Epithelial cell of prostate (primary cell): Measurements from ENCODE around the gene RIC8A.
"Not testable (repeated sequence)": the region's sequence is repeated elsewhere in the genome, so short reads cannot be mapped to it uniquely, and the experiment has no call there.

Source experiments
- DNase-seq: peaks from one replicate; pipeline ENCODE4 v3.0.0-alpha.2; 2011; ENCODE audit warnings: low read depth, low spot score
- H3K27ac ChIP-seq: fragments of 450-650 bp; 2 replicates; pipeline ENCODE4 v1.5.1; 2017; ENCODE audit warnings: mild to moderate bottlenecking

Gene RIC8A

GRCh38 chr11:236774-237767, 29.6 kb downstream of the RIC8A start, which contains the start of gene PSMD13:
TSS of gene PSMD13 (plus strand) at chr11:236976. CDS start at chr11:237050, 74 bp downstream.
- H3K27ac ChIP-seq = peak within 1 kb of the TSS; percentile 93
- DNase-seq = no peak

GRCh38 chr11:238346-238745, 30.8 kb downstream of the RIC8A start:
- not testable (repeated sequence) for H3K27ac ChIP-seq, DNase-seq

- no peak overlapping the region for H3K27ac ChIP-seq
- DNase-seq = no peak
These were observed 32.8 kb downstream of the RIC8A start for GRCh38 chr11:240315-240714.

GRCh38 chr11:241634-242033, 34.1 kb downstream of the RIC8A start:
- DNase-seq = no peak
- no peak overlapping the region for H3K27ac ChIP-seq

GRCh38 chr11:244376-244775, 36.9 kb downstream of the RIC8A start:
- DNase-seq = no peak
- H3K27ac ChIP-seq = no peak overlapping the region

GRCh38 chr11:249062-249461, 41.6 kb downstream of the RIC8A start:
- no peak for DNase-seq
- H3K27ac ChIP-seq = no peak overlapping the region

GRCh38 chr11:250274-250673, 42.8 kb downstream of the RIC8A start:
- no peak overlapping the region for H3K27ac ChIP-seq
- no peak for DNase-seq

GRCh38 chr11:250740-251299, 43.3 kb downstream of the RIC8A start:
- H3K27ac ChIP-seq = no peak overlapping the region
- no peak for DNase-seq

- no peak for DNase-seq
- no peak overlapping the region for H3K27ac ChIP-seq
These were observed 44.0 kb downstream of the RIC8A start for GRCh38 chr11:251550-251949.

GRCh38 chr11:252666-253065, 45.2 kb downstream of the RIC8A start:
- DNase-seq = no peak
- H3K27ac ChIP-seq = no peak overlapping the region

- no peak overlapping the region for H3K27ac ChIP-seq
- DNase-seq = no peak
These were observed 45.8 kb downstream of the RIC8A start for GRCh38 chr11:253160-253885.

GRCh38 chr11:253886-254270, 46.4 kb downstream of the RIC8A start:
- DNase-seq = no peak
- no peak overlapping the region for H3K27ac ChIP-seq

GRCh38 chr11:255176-255575, 47.7 kb downstream of the RIC8A start:
- DNase-seq = no peak
- no peak overlapping the region for H3K27ac ChIP-seq

GRCh38 chr11:255816-256215, 48.3 kb downstream of the RIC8A start:
- DNase-seq = no peak
- H3K27ac ChIP-seq = no peak overlapping the region

- no peak for DNase-seq
- no peak overlapping the region for H3K27ac ChIP-seq
These were observed 49.6 kb downstream of the RIC8A start for GRCh38 chr11:256952-257737.

- DNase-seq = no peak
- no peak overlapping the region for H3K27ac ChIP-seq
These were observed 50.4 kb downstream of the RIC8A start for GRCh38 chr11:257766-258493.

GRCh38 chr11:259413-259812, 51.9 kb downstream of the RIC8A start:
- no peak for DNase-seq
- H3K27ac ChIP-seq = no peak overlapping the region

- no peak overlapping the region for H3K27ac ChIP-seq
- no peak for DNase-seq
These were observed 54.1 kb downstream of the RIC8A start for GRCh38 chr11:261624-262023.
